GM12873 (cell line): ENCODE measurements around the gene DLX4.

ENCODE experiments used
- CTCF ChIP-seq: IDR thresholded peaks from 2 replicates; pipeline ENCODE4 v1.5.1; 2012; ENCODE audit warnings: low read depth, mild to moderate bottlenecking, moderate library complexity, low read length, control low read depth; ENCODE audit not compliant: insufficient read depth; ENCODE audit errors: missing control alignments

The DLX4 gene

GRCh38 chr17:49964769-49965523 lies 4.0 kb upstream of the DLX4 start:
- no peak for TF ChIP-seq CTCF

GRCh38 chr17:49965524-49965909 lies 3.5 kb upstream of the DLX4 start:
- TF ChIP-seq CTCF: no peak

GRCh38 chr17:49966767-49967166 lies 2.2 kb upstream of the DLX4 start:
- no peak for TF ChIP-seq CTCF

GRCh38 chr17:49967205-49967604 lies 1.8 kb upstream of the DLX4 start:
- TF ChIP-seq CTCF: no peak

GRCh38 chr17:49967621-49968404 lies 1.2 kb upstream of the DLX4 start:
- no peak for TF ChIP-seq CTCF

- no peak for TF ChIP-seq CTCF
Measured at GRCh38 chr17:49968405-49969133, 421 bp upstream of the DLX4 start.
